H1 (cell line): Measurements from ENCODE around the gene TRAF5. TPM values are rescaled to one million over a fixed set of nuclear protein-coding genes. Genes with fewer than 3 reads are reported as not detected.
A peak's percentile ranks its signal among the peaks of the same experiment; 100 is the strongest.

Experiments
- CTCF ChIA-PET: fragments of 300-600 bp; sonication (Branson Sonifier 250); formaldehyde crosslinking; loops from one replicate; lab custom pipeline; 2021; ENCODE audit not compliant: partially characterized antibody; lab: Charles Lee
- POLR2A ChIA-PET: fragments of 300-600 bp; sonication (Branson Sonifier 250); formaldehyde crosslinking; loops from one replicate; lab custom pipeline; 2021; ENCODE audit warnings: inconsistent platforms; ENCODE audit not compliant: partially characterized antibody; lab: Charles Lee
- DNase-seq, 2 experiments: peaks; one replicate each; pipeline versions ENCODE4 v3.0.0 to v3.0.0-alpha.2; 2010 to 2022; ENCODE audit warnings: low spot score in 2 of 2, low read depth in 1 of 2, mixed read lengths in 1 of 2
- FAIRE-seq: peaks from 2 replicates; lab custom pipeline; 2011; peaks lifted over from hg19 to GRCh38; lab: Jason Lieb, UNC
- H2AFZ ChIP-seq: 2 replicates; pipeline ENCODE4 v1.8.1; 2012; ENCODE audit warnings: low read length, inconsistent platforms
- H2AK5ac ChIP-seq: 2 replicates; pipeline ENCODE4 v1.6.1; 2013; ENCODE audit warnings: low read depth, low read length
- H2BK120ac ChIP-seq: replicated peaks from 2 replicates; pipeline ENCODE3; 2013; ENCODE audit warnings: low read depth, low read length, inconsistent platforms
- H2BK12ac ChIP-seq: 2 replicates; pipeline ENCODE4 v1.6.1; 2013; ENCODE audit warnings: low read depth, low read length
- H2BK15ac ChIP-seq: 2 replicates; pipeline ENCODE4 v1.6.1; 2013; ENCODE audit warnings: low read length
- H2BK20ac ChIP-seq: 2 replicates; pipeline ENCODE4 v1.6.1; 2013; ENCODE audit warnings: low read length
- H2BK5ac ChIP-seq: 2 replicates; pipeline ENCODE4 v1.6.1; 2013; ENCODE audit warnings: low read depth, low read length
- H3K14ac ChIP-seq: 2 replicates; pipeline ENCODE4 v1.6.1; 2013; ENCODE audit warnings: inconsistent platforms; ENCODE audit not compliant: insufficient read length
- H3K18ac ChIP-seq: 2 replicates; pipeline ENCODE4 v1.6.1; 2013; ENCODE audit warnings: low read length; ENCODE audit errors: extremely low read depth
- H3K23ac ChIP-seq: 2 replicates; pipeline ENCODE4 v1.6.1; 2013; ENCODE audit warnings: inconsistent platforms; ENCODE audit not compliant: insufficient read length
- H3K23me2 ChIP-seq: 2 replicates; pipeline ENCODE4 v1.6.1; 2013; ENCODE audit warnings: low read depth, low read length
- H3K27ac ChIP-seq: 2 replicates; pipeline ENCODE4 v1.6.1; 2011; ENCODE audit warnings: low read depth, low read length, inconsistent platforms
- H3K27me3 ChIP-seq, 4 experiments: replicated peaks in 1 of 4; 1 replicate in 1 of 4; 2 replicates in 3 of 4; pipeline versions ENCODE4 v1.6.1 to v1.8.1; 2011 to 2013; ENCODE audit warnings: low read length in 3 of 4, mild to moderate bottlenecking in 3 of 4, inconsistent platforms in 2 of 4, mixed read lengths in 2 of 4, moderate library complexity in 1 of 4; ENCODE audit not compliant: control insufficient read depth in 3 of 4, insufficient read depth in 3 of 4; ENCODE audit errors: extremely low read depth in 1 of 4
- H3K36me3 ChIP-seq, 4 experiments: 2 replicates each; pipeline versions ENCODE4 v1.6.1 to v1.8.1; 2011 to 2013; ENCODE audit warnings: mild to moderate bottlenecking in 4 of 4, low read length in 3 of 4, moderate library complexity in 2 of 4, control low read depth in 1 of 4, inconsistent platforms in 1 of 4; ENCODE audit not compliant: insufficient read depth in 4 of 4, control insufficient read depth in 2 of 4
- H3K4ac ChIP-seq: replicated peaks from 2 replicates; pipeline ENCODE3; 2013; ENCODE audit warnings: low read length, low read depth, mixed read lengths, inconsistent platforms; ENCODE audit not compliant: insufficient read length
- H3K4me1 ChIP-seq, 4 experiments: replicated peaks in 1 of 4; 1 replicate in 1 of 4; 2 replicates in 3 of 4; pipeline versions ENCODE4 v1.6.1 to v1.8.1; 2011 to 2013; ENCODE audit warnings: low read length in 3 of 4, inconsistent platforms in 2 of 4, mixed read lengths in 1 of 4; ENCODE audit not compliant: insufficient read depth in 4 of 4, control insufficient read depth in 3 of 4
- H3K4me2 ChIP-seq, 2 experiments: 2 replicates each; pipeline versions ENCODE4 v1.6.1 to v1.8.1; 2011 to 2013; ENCODE audit warnings: low read depth in 2 of 2, low read length in 2 of 2, control low read depth in 1 of 2, inconsistent platforms in 1 of 2, mild to moderate bottlenecking in 1 of 2; ENCODE audit not compliant: insufficient read depth in 1 of 2
- H3K4me3 ChIP-seq, 4 experiments: fragments of 200-600, 300-600 bp in 1 of 4; sonication (generic), shearing (Covaris generic), sonication (Bioruptor Twin) in 1 of 4; 2 replicates each; pipeline versions ENCODE4 v1.5.1 to v1.8.1; 2011 to 2016; ENCODE audit warnings: low read length in 4 of 4, low read depth in 3 of 4, control low read depth in 2 of 4, inconsistent platforms in 2 of 4, mild to moderate bottlenecking in 2 of 4, mixed read lengths in 1 of 4, moderate library complexity in 1 of 4; ENCODE audit not compliant: insufficient read depth in 2 of 4; ENCODE audit errors: extremely low read depth in 1 of 4
- H3K56ac ChIP-seq: replicated peaks from 2 replicates; pipeline ENCODE3; 2013; ENCODE audit warnings: low read depth, mild to moderate bottlenecking, mixed read lengths, low read length, inconsistent platforms; ENCODE audit not compliant: insufficient read length
- H3K79me1 ChIP-seq: 2 replicates; pipeline ENCODE4 v1.6.1; 2013; ENCODE audit warnings: low read depth, low read length, control low read depth
- H3K79me2 ChIP-seq, 2 experiments: 2 replicates each; pipeline versions ENCODE4 v1.6.1 to v1.8.1; 2012 to 2013; ENCODE audit warnings: low read length in 2 of 2, mild to moderate bottlenecking in 2 of 2, inconsistent platforms in 1 of 2; ENCODE audit not compliant: insufficient read depth in 2 of 2, control insufficient read depth in 1 of 2
- H3K9ac ChIP-seq, 4 experiments: replicated peaks in 1 of 4; 1 replicate in 1 of 4; 2 replicates in 3 of 4; pipeline versions ENCODE4 v1.6.1 to v1.8.1; 2011 to 2013; ENCODE audit warnings: low read depth in 3 of 4, low read length in 3 of 4, control low read depth in 2 of 4, mild to moderate bottlenecking in 2 of 4, moderate library complexity in 2 of 4, inconsistent platforms in 1 of 4; ENCODE audit errors: extremely low read depth in 1 of 4
- H3K9me3 ChIP-seq, 2 experiments: 2 replicates each; pipeline versions ENCODE4 v1.6.1 to v1.8.1; 2012 to 2013; ENCODE audit warnings: mild to moderate bottlenecking in 2 of 2, moderate library complexity in 2 of 2, control low read depth in 1 of 2, inconsistent platforms in 1 of 2, low read depth in 1 of 2, low read length in 1 of 2, mixed read lengths in 1 of 2; ENCODE audit not compliant: insufficient read depth in 2 of 2
- H4K20me1 ChIP-seq, 2 experiments: replicated peaks in 1 of 2; 2 replicates each; pipeline versions ENCODE3 to v1.8.1; 2011 to 2013; ENCODE audit warnings: inconsistent platforms in 2 of 2, low read length in 2 of 2, mild to moderate bottlenecking in 1 of 2; ENCODE audit not compliant: insufficient read depth in 2 of 2, control insufficient read depth in 1 of 2
- H4K5ac ChIP-seq: 2 replicates; pipeline ENCODE4 v1.6.1; 2013; ENCODE audit warnings: low read length, low read depth, mixed read lengths, inconsistent platforms; ENCODE audit not compliant: insufficient read length
- H4K8ac ChIP-seq: 2 replicates; pipeline ENCODE4 v1.8.0; 2013; ENCODE audit warnings: mild to moderate bottlenecking, moderate library complexity, low read length, inconsistent platforms; ENCODE audit not compliant: insufficient read depth; ENCODE audit errors: extremely low read depth
- H4K91ac ChIP-seq: replicated peaks from 2 replicates; pipeline ENCODE3; 2013; ENCODE audit warnings: low read length, mixed read lengths, inconsistent platforms; ENCODE audit not compliant: insufficient read length
- CHD1 ChIP-seq: IDR thresholded peaks from 2 replicates; pipeline ENCODE4 v1.6.1; 2012; ENCODE audit warnings: low read depth, low read length, improper control_type of control experiment
- CREB1 ChIP-seq: IDR thresholded peaks from 2 replicates; pipeline ENCODE4 v1.6.1; 2012; ENCODE audit warnings: inconsistent platforms
- FOSL1 ChIP-seq: IDR thresholded peaks from 2 replicates; pipeline ENCODE4 v1.6.1; 2011; ENCODE audit warnings: mild to moderate bottlenecking, low read depth, low read length, moderate library complexity; ENCODE audit not compliant: insufficient read depth
- HDAC6 ChIP-seq: IDR thresholded peaks from one replicate; pipeline ENCODE4 v1.7.1; 2012; ENCODE audit warnings: low read depth, mild to moderate bottlenecking, inconsistent platforms, low read length, moderate library complexity
- MAFK ChIP-seq: IDR thresholded peaks from 2 replicates; pipeline ENCODE4 v1.6.1; 2012; ENCODE audit warnings: low read depth, mild to moderate bottlenecking, improper control_type of control experiment, low read length
- SIX5 ChIP-seq: IDR thresholded peaks from 2 replicates; pipeline ENCODE4 v1.6.1; 2011; ENCODE audit warnings: mild to moderate bottlenecking, low read depth, low read length
- SP1 ChIP-seq: IDR thresholded peaks from 2 replicates; pipeline ENCODE4 v1.6.1; 2011; ENCODE audit warnings: low read depth, low read length
- TAF1 ChIP-seq: IDR thresholded peaks from 2 replicates; pipeline ENCODE4 v1.6.1; 2011; ENCODE audit warnings: mild to moderate bottlenecking, low read depth, low read length
- TAF7 ChIP-seq: optimal IDR thresholded peaks from 2 replicates; pipeline ENCODE3; 2011; ENCODE audit warnings: low read depth, mild to moderate bottlenecking, inconsistent platforms, low read length, moderate library complexity, borderline replicate concordance
- WGBS, 2 experiments: shearing (Covaris generic) in 1 of 2; methylation state at CpG; one replicate each; pipeline versions ENCODE4 v1.1.6 to v1.1.7; 2013 to 2015; ENCODE audit warnings: low lambda C conversion rate in 2 of 2, mixed read lengths in 2 of 2, inconsistent platforms in 1 of 2, low coverage in 1 of 2, missing lambda C conversion rate in 1 of 2; ENCODE audit not compliant: insufficient replicate concordance in 2 of 2, insufficient coverage in 1 of 2, insufficient read length in 1 of 2; ENCODE audit errors: extremely low coverage in 1 of 2, missing lambda C conversion rate in 1 of 2; 5-methylcytosine and 5-hydroxymethylcytosine counted together
- polyA plus RNA-seq, 7 experiments: library from polyadenylated mRNA; depleted of rRNA in 3 of 7; stranded (reverse) in 5 of 7; unstranded in 2 of 7; fragments of >200 nt in 5 of 7; fragments of 200-250 nt in 2 of 7; gene quantifications; 1 replicate in 5 of 7; 2 replicates in 1 of 7; 4 replicates in 1 of 7; pipeline versions ENCODE4 v1.2.1 to v1.2.3, GENCODE V29; 2011 to 2013; ENCODE audit warnings: missing spikeins in 2 of 7, mixed read lengths in 2 of 7
- total RNA-seq: library from RNA; stranded (reverse); fragmentation: NEBNext Ultra II Directional; extraction: Animal tissue kit (Norgen Biotek cat#: 25700); gene quantifications from 2 replicates; pipeline ENCODE4 v1.2.1, GENCODE V29; 2021
- TF ChIP-seq, protein P1 (sequence below): IDR thresholded peaks from 2 replicates; pipeline ENCODE4 v1.6.1; 2011; ENCODE audit warnings: low read length, improper control_type of control experiment
- TF ChIP-seq, protein P2 (sequence below): IDR thresholded peaks from 2 replicates; pipeline ENCODE4 v1.6.1; 2012; ENCODE audit warnings: low read length, inconsistent platforms

TRAF5 gene
- total and polyA plus RNA-seq, 2 of the 8 experiments (the other 6 are each of a cell fraction or from before 2014, with no cell fraction given), result 13.0 to 17.1 TPM

DNA sequence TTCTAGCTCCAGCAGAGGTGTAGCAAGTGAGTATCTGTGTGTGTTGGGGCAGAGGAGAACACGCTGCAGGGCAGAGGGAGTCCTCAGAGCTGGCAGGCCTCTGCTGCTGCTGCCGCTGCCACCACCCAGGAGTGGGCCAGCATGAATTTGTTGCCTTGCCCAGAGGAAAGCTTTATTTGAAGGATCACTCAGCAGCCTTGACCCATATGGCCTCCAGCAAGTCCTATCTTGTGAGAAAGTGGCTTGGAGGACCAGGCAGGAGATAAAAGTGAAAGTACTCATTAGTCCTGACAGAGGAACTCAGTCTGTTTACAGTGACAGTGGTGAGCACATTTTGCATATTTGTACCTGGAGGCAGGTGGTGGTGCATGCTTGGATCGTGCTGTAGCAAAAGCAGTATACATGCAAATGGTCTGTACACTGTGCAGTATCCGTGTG lies 3.1 kb downstream of the TRAF5 start:
- DNase-seq, result peak in 1 of 2 experiments; percentile 33
- H3K56ac ChIP-seq, result no peak overlapping the region
- no peak overlapping the region for H2BK20ac ChIP-seq
- 0 out of 2 replicates have a peak overlapping the region, but pooled peaks have one; percentile 2 for H2BK15ac ChIP-seq
- no peak overlapping the region for H3K4ac ChIP-seq
- H3K23ac ChIP-seq, result no peak overlapping the region
- POLR2A ChIA-PET, result interaction anchor here (0.9 to 1.6 kb wide), 6 partner anchors 9 to 346 kb away, joined by 3 to 5 read pairs (median 4); partner anchors contain the start of gene NEK2
- no peak overlapping the region for H4K91ac ChIP-seq
- no peak overlapping the region for H3K4me3 ChIP-seq
- H4K8ac ChIP-seq, result no peak overlapping the region
- no peak overlapping the region for H3K9ac ChIP-seq
- no peak overlapping the region; the same call in 1 of the 2 replicates for H2AK5ac ChIP-seq
- H3K4me1 ChIP-seq, result peaks cover 11 to 28% (median 26%) of the 10 kb centered on the region in 4 experiments
- H3K36me3 ChIP-seq, result no peaks in the 10 kb centered on the region
- no peak for FAIRE-seq
- H3K27ac ChIP-seq, result no peak overlapping the region
- H3K9me3 ChIP-seq, result no peaks in the 10 kb centered on the region
- peaks cover 20% of the 10 kb centered on the region for H3K79me1 ChIP-seq
- H2BK120ac ChIP-seq, result no peak overlapping the region
- peaks cover 5% of the 10 kb centered on the region for H3K23me2 ChIP-seq
- peaks cover 0 to 64% of the 10 kb centered on the region in 2 experiments; a peak in 2 of 4 replicates for H3K79me2 ChIP-seq
- H4K5ac ChIP-seq, result no peak overlapping the region
- H2AFZ ChIP-seq, result no peak overlapping the region
- H3K4me2 ChIP-seq, result no peak overlapping the region
- 88% methylated on average over 4 of the region's 4 CpGs; no CpG with 5 or more reads in 1 of the 2 experiments for WGBS, 2 experiments
- no peak overlapping the region for H2BK5ac ChIP-seq
- no peak overlapping the region for H3K14ac ChIP-seq
- H2BK12ac ChIP-seq, result no peak overlapping the region; the same call in 1 of the 2 replicates
- no peak overlapping the region for H3K18ac ChIP-seq
- H3K27me3 ChIP-seq, result peaks cover 0 to 7% (median 4%) of the 10 kb centered on the region in 4 experiments; a peak in 5 of 7 replicates
- peaks cover 0 to 2% of the 10 kb centered on the region in 2 experiments for H4K20me1 ChIP-seq
- CTCF ChIA-PET, result interaction anchor here (0.8 to 4.2 kb wide), 10 partner anchors 9 to 191 kb away, joined by 3 to 30 read pairs (median 6); no protein-coding TSS in a partner anchor
- TF ChIP-seq HDAC6 (no peak), SP1 (no peak), FOSL1 (no peak), CREB1 (no peak), CHD1 (no peak), TAF1 (no peak), TAF7 (no peak), SIX5 (no peak), MAFK (no peak)
- TF ChIP-seq, protein P1, sequence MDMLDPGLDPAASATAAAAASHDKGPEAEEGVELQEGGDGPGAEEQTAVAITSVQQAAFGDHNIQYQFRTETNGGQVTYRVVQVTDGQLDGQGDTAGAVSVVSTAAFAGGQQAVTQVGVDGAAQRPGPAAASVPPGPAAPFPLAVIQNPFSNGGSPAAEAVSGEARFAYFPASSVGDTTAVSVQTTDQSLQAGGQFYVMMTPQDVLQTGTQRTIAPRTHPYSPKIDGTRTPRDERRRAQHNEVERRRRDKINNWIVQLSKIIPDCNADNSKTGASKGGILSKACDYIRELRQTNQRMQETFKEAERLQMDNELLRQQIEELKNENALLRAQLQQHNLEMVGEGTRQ, result no peak
- TF ChIP-seq, protein P2, sequence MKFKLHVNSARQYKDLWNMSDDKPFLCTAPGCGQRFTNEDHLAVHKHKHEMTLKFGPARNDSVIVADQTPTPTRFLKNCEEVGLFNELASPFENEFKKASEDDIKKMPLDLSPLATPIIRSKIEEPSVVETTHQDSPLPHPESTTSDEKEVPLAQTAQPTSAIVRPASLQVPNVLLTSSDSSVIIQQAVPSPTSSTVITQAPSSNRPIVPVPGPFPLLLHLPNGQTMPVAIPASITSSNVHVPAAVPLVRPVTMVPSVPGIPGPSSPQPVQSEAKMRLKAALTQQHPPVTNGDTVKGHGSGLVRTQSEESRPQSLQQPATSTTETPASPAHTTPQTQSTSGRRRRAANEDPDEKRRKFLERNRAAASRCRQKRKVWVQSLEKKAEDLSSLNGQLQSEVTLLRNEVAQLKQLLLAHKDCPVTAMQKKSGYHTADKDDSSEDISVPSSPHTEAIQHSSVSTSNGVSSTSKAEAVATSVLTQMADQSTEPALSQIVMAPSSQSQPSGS, result no peak
